ES-I3 (cell line): ENCODE data around the gene ZBTB46.

ENCODE experiments used
- H3K36me3 ChIP-seq: 2 replicates; pipeline ENCODE4 v1.6.1; 2013; ENCODE audit warnings: mild to moderate bottlenecking, low read length, control low read depth, moderate library complexity; ENCODE audit not compliant: insufficient read depth
- H3K4me1 ChIP-seq: 2 replicates; pipeline ENCODE4 v1.6.1; 2013; ENCODE audit warnings: mild to moderate bottlenecking, control low read depth, low read length; ENCODE audit not compliant: insufficient read depth
- H3K9ac ChIP-seq: 2 replicates; pipeline ENCODE4 v1.6.1; 2013; ENCODE audit warnings: low read depth, mild to moderate bottlenecking, low read length, moderate library complexity
- H3K9me3 ChIP-seq: 2 replicates; pipeline ENCODE4 v1.6.1; 2013; ENCODE audit warnings: mild to moderate bottlenecking, low read length, moderate library complexity; ENCODE audit not compliant: control insufficient read depth, insufficient read depth

The ZBTB46 gene

GRCh38 chr20:63863021-63863797 lies 32.1 kb upstream of the ZBTB46 start:
- peaks cover 14% of the 10 kb centered on the region; the same call in 1 of the 2 replicates for H3K4me1 ChIP-seq
- H3K36me3 ChIP-seq = no peaks in the 10 kb centered on the region
- H3K9ac ChIP-seq = peak overlapping the region; percentile 64; the same call in 1 of the 2 replicates
- H3K9me3 ChIP-seq = no peaks in the 10 kb centered on the region

- no peak overlapping the region for H3K9ac ChIP-seq
- H3K4me1 ChIP-seq = peaks cover 18% of the 10 kb centered on the region; the same call in 1 of the 2 replicates
- no peaks in the 10 kb centered on the region for H3K36me3 ChIP-seq
- no peaks in the 10 kb centered on the region for H3K9me3 ChIP-seq
Measured at GRCh38 chr20:63861981-63862901, 31.2 kb upstream of the ZBTB46 start.

GRCh38 chr20:63861365-63861934 lies 30.4 kb upstream of the ZBTB46 start, which contains the start of gene ABHD16B:
TSS of gene ABHD16B (plus strand) at chr20:63861498. CDS start at chr20:63861541, 43 bp downstream.
- Histone ChIP-seq H3K9ac (no peak within 1 kb of the TSS), H3K9me3 (no peaks in the 10 kb centered on the region), H3K4me1 (peaks cover 18% of the 10 kb centered on the region; the same call in 1 of the 2 replicates), H3K36me3 (no peaks in the 10 kb centered on the region)

GRCh38 chr20:63860325-63861051 lies 29.4 kb upstream of the ZBTB46 start:
- no peak overlapping the region for H3K9ac ChIP-seq
- peaks cover 18% of the 10 kb centered on the region; the same call in 1 of the 2 replicates for H3K4me1 ChIP-seq
- H3K9me3 ChIP-seq = no peaks in the 10 kb centered on the region
- no peaks in the 10 kb centered on the region for H3K36me3 ChIP-seq

- Histone ChIP-seq H3K4me1 (peaks cover 20% of the 10 kb centered on the region; the same call in 1 of the 2 replicates), H3K9me3 (no peaks in the 10 kb centered on the region), H3K36me3 (no peaks in the 10 kb centered on the region), H3K9ac (peak overlapping the region; percentile 12; the same call in 1 of the 2 replicates)
Measured at GRCh38 chr20:63859166-63859699, 28.2 kb upstream of the ZBTB46 start.

GRCh38 chr20:63858393-63859165 lies 27.5 kb upstream of the ZBTB46 start:
- Histone ChIP-seq H3K4me1 (peaks cover 24% of the 10 kb centered on the region; the same call in 1 of the 2 replicates), H3K9me3 (no peaks in the 10 kb centered on the region), H3K36me3 (no peaks in the 10 kb centered on the region), H3K9ac (peak overlapping the region; percentile 12)

GRCh38 chr20:63857764-63858392 lies 26.8 kb upstream of the ZBTB46 start:
- Histone ChIP-seq H3K9ac (peak overlapping the region; percentile 12), H3K9me3 (no peaks in the 10 kb centered on the region), H3K36me3 (no peaks in the 10 kb centered on the region), H3K4me1 (peaks cover 26% of the 10 kb centered on the region; the same call in 1 of the 2 replicates)

GRCh38 chr20:63856098-63856511 lies 25.0 kb upstream of the ZBTB46 start:
- Histone ChIP-seq H3K9ac (peak overlapping the region; percentile 47; the same call in 1 of the 2 replicates), H3K4me1 (peaks cover 26% of the 10 kb centered on the region; the same call in 1 of the 2 replicates), H3K9me3 (no peaks in the 10 kb centered on the region), H3K36me3 (no peaks in the 10 kb centered on the region)

- H3K9ac ChIP-seq = peak overlapping the region; percentile 47
- H3K36me3 ChIP-seq = no peaks in the 10 kb centered on the region
- H3K4me1 ChIP-seq = peaks cover 26% of the 10 kb centered on the region; the same call in 1 of the 2 replicates
- no peaks in the 10 kb centered on the region for H3K9me3 ChIP-seq
Measured at GRCh38 chr20:63855363-63856097, 24.5 kb upstream of the ZBTB46 start.

- H3K36me3 ChIP-seq = no peaks in the 10 kb centered on the region
- H3K9ac ChIP-seq = peak overlapping the region; percentile 47
- H3K9me3 ChIP-seq = no peaks in the 10 kb centered on the region
- peaks cover 26% of the 10 kb centered on the region; the same call in 1 of the 2 replicates for H3K4me1 ChIP-seq
Measured at GRCh38 chr20:63854766-63855362, 23.8 kb upstream of the ZBTB46 start.

- H3K4me1 ChIP-seq = peaks cover 20% of the 10 kb centered on the region; the same call in 1 of the 2 replicates
- peak overlapping the region; percentile 47 for H3K9ac ChIP-seq
- no peaks in the 10 kb centered on the region for H3K36me3 ChIP-seq
- no peaks in the 10 kb centered on the region for H3K9me3 ChIP-seq
Measured at GRCh38 chr20:63854069-63854765, 23.2 kb upstream of the ZBTB46 start.
